K562 (cell line): ENCODE data around the gene GRHPR. TPM values are rescaled to one million over a fixed set of nuclear protein-coding genes. Genes with fewer than 3 reads are reported as not detected.

Experiments used
- BDP1 ChIP-seq: IDR thresholded peaks from 3 replicates; pipeline ENCODE4 v1.6.1; 2011; ENCODE audit not compliant: insufficient read length, insufficient read depth
- CREBBP ChIP-seq: IDR thresholded peaks from one replicate; pipeline ENCODE4 v1.6.1; 2012; ENCODE audit warnings: low read depth, mild to moderate bottlenecking, control low read depth, inconsistent platforms, low read length
- CREM ChIP-seq: IDR thresholded peaks from 2 replicates; pipeline ENCODE4 v1.6.1; 2014; ENCODE audit warnings: antibody characterized with exemption, low read depth
- CTBP1 ChIP-seq: fragments of 450-650 bp; IDR thresholded peaks from 2 replicates; pipeline ENCODE4 v1.6.1; 2016; ENCODE audit warnings: borderline replicate concordance
- ETV5 ChIP-seq: sonication (generic); formaldehyde crosslinking; IDR thresholded peaks from 2 replicates; pipeline ENCODE4 v1.4.0; 2020; ENCODE audit warnings: low read depth, mild to moderate bottlenecking, missing genetic modification reagents
- FOSL1 ChIP-seq: fragments of 200-800 bp; sonication (Bioruptor generic); conservative IDR thresholded peaks from 2 replicates; pipeline ENCODE4 v1.6.1; 2016; ENCODE audit warnings: missing genetic modification characterization, missing compliant biosample characterization
- KAT7 ChIP-seq: sonication (generic); formaldehyde crosslinking; IDR thresholded peaks from 2 replicates; pipeline ENCODE4 v1.8.0; 2022; ENCODE audit warnings: missing genetic modification reagents, mild to moderate bottlenecking, borderline replicate concordance
- MECOM ChIP-seq: fragments of 250-450 bp; sonication (Bioruptor Pico); IDR thresholded peaks from 2 replicates; pipeline ENCODE4 v1.8.0; 2022; ENCODE audit warnings: inconsistent platforms
- PHF21A ChIP-seq: fragments of 450-650 bp; IDR thresholded peaks from 2 replicates; pipeline ENCODE4 v1.6.1; 2017; ENCODE audit warnings: low read depth, borderline replicate concordance
- RBM14 ChIP-seq: fragments of 200-400 bp; formaldehyde crosslinking; IDR thresholded peaks from 2 replicates; pipeline ENCODE4 v1.6.1; 2018; ENCODE audit warnings: low read depth, mild to moderate bottlenecking, low read length, moderate library complexity, borderline replicate concordance; ENCODE audit not compliant: insufficient read depth
- SAFB ChIP-seq: fragments of 200-400 bp; formaldehyde crosslinking; IDR thresholded peaks from 2 replicates; pipeline ENCODE4 v1.6.1; 2017; ENCODE audit warnings: low read depth, low read length, borderline replicate concordance
- SMARCE1 ChIP-seq: fragments of 450-650 bp; IDR thresholded peaks from 2 replicates; pipeline ENCODE4 v1.7.1; 2016; ENCODE audit warnings: mild to moderate bottlenecking
- TAF7 ChIP-seq: fragments of 450-650 bp; IDR thresholded peaks from 2 replicates; pipeline ENCODE4 v1.6.1; 2016; ENCODE audit warnings: missing genetic modification characterization, missing compliant biosample characterization
- ZNF165 ChIP-seq: fragments of 250-450 bp; sonication (Bioruptor Pico); IDR thresholded peaks from 2 replicates; pipeline ENCODE4 v1.4.0; 2020; ENCODE audit warnings: borderline replicate concordance
- ZNF224 ChIP-seq: sonication (generic); formaldehyde crosslinking; IDR thresholded peaks from 2 replicates; pipeline ENCODE4 v1.8.0; 2022; ENCODE audit warnings: mild to moderate bottlenecking, missing genetic modification reagents
- ZNF444 ChIP-seq: fragments of 250-450 bp; sonication (Bioruptor Pico); IDR thresholded peaks from 2 replicates; pipeline ENCODE4 v1.4.0; 2020; ENCODE audit warnings: mild to moderate bottlenecking, moderate library complexity
- ZNF75A ChIP-seq: fragments of 450-650 bp; formaldehyde crosslinking; IDR thresholded peaks from 2 replicates; pipeline ENCODE4 v1.4.0; 2020; ENCODE audit warnings: mild to moderate bottlenecking
- ZNF764 ChIP-seq: fragments of 250-450 bp; sonication (Bioruptor Pico); IDR thresholded peaks from 2 replicates; pipeline ENCODE4 v1.4.0; 2020; ENCODE audit warnings: low read depth, mild to moderate bottlenecking, moderate library complexity
- polyA plus RNA-seq, 8 experiments: library from polyadenylated mRNA; depleted of rRNA in 4 of 8; stranded (reverse) in 5 of 8; unstranded in 3 of 8; fragments of >200 nt; fragmentation: Nextera tagmentation in 2 of 8; fragmentation: Illumina TruSeq in 1 of 8; extraction: Ambion mirVana in 2 of 8; extraction: Trizol in 1 of 8; gene quantifications; 2 replicates each; pipeline versions ENCODE4 v1.2.1 to v1.2.3, GENCODE V29; 2011 to 2014; ENCODE audit warnings: inconsistent platforms in 1 of 8, missing spikeins in 1 of 8
- total RNA-seq, 7 experiments: library from RNA; depleted of rRNA in 6 of 7; stranded (reverse); fragments of >200 nt in 6 of 7; fragmentation: Illumina TruSeq in 2 of 7; extraction: Trizol in 2 of 7; gene quantifications; 2 replicates each; pipeline versions ENCODE4 v1.2.1 to v1.2.3, GENCODE V29; 2011 to 2021; ENCODE audit warnings: low replicate concordance in 1 of 7
- TF ChIP-seq, protein P1 (sequence below): sonication (generic); formaldehyde crosslinking; IDR thresholded peaks from 2 replicates; pipeline ENCODE4 v1.8.0; 2022; ENCODE audit warnings: mild to moderate bottlenecking, missing genetic modification reagents
- TF ChIP-seq, protein P2 (sequence below), 2 experiments: IDR thresholded peaks; 2 replicates each; pipeline ENCODE4 v1.6.1; 2012; ENCODE audit warnings: improper control_type of control experiment in 2 of 2, low read depth in 2 of 2, low read length in 2 of 2, borderline replicate concordance in 1 of 2
- TF ChIP-seq, protein P3 (sequence below): sonication (generic); formaldehyde crosslinking; IDR thresholded peaks from 2 replicates; pipeline ENCODE4 v1.8.0; 2023; ENCODE audit warnings: mild to moderate bottlenecking, missing genetic modification reagents
- TF ChIP-seq, protein P4 (sequence below): fragments of 250-450 bp; sonication (Bioruptor Pico); IDR thresholded peaks from 2 replicates; pipeline ENCODE4 v1.5.0; 2020; ENCODE audit warnings: mild to moderate bottlenecking, borderline replicate concordance

GRHPR gene
- total and polyA plus RNA-seq, 9 of the 15 experiments (the other 6 are each of a cell fraction or from before 2014, with no cell fraction given): 38.9 to 144 (median 120) TPM

DNA sequence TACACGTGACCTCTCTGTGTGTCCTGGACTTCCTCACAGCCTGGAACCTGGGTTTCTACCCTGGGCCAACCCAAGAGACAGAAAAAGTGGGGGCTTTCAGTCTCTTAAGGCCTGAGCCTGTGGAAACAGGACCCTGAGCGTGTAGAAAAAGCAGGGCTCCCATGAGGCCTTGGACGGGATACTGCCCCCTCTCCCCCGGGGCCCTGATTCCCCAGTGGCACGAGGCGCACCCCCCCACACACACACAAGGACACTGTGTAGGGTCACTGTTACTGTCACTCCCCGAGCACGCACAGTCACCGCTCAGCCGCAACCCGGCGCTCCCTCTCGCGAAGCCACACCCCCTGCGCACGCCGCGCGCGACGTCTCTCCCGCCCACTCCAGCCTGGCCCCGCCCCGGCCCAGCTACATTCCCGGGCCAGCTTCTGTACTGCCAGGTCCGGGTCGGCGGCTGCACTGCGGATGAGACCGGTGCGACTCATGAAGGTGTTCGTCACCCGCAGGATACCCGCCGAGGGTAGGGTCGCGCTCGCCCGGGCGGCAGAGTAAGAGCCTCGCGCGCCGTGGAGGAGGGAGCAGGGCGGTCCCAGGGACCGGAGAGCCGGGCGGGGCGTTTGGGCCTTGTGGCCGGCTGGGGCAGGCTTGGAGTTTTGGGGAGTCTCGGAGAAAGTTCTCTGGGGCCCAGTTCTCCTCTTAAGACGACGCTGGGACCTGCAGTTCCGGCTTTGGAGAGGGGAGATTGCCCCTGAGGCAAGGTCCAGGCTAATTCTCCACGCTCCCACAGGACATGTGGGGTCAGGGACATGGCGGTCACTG, at the start of gene GRHPR (continued):
- 0 out of 2 replicates have a peak, but pooled peaks have one; percentile 66 for TF ChIP-seq ZNF75A (CRISPR knock-in tag)
- peak; percentile 89 for TF ChIP-seq KAT7 (CRISPR knock-in tag)
- TF ChIP-seq ZNF165: 0 out of 2 replicates have a peak, but pooled peaks have one; percentile 79
- 0 out of 2 replicates have a peak, but pooled peaks have one; percentile 27 for TF ChIP-seq ZNF764 (CRISPR knock-in tag)
- 0 out of 2 replicates have a peak, but pooled peaks have one; percentile 41 for TF ChIP-seq SMARCE1
- TF ChIP-seq CREM: peak; percentile 88
- TF ChIP-seq, protein P1, sequence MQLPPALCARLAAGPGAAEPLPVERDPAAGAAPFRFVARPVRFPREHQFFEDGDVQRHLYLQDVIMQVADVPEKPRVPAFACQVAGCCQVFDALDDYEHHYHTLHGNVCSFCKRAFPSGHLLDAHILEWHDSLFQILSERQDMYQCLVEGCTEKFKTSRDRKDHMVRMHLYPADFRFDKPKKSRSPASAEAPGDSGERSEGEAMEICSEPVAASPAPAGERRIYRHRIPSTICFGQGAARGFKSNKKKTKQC: peak; percentile 21
- peak; percentile 69; the same call in 1 of the 2 replicates for TF ChIP-seq TAF7 (tag)
- TF ChIP-seq CREBBP: no peak
- TF ChIP-seq, protein P2, sequence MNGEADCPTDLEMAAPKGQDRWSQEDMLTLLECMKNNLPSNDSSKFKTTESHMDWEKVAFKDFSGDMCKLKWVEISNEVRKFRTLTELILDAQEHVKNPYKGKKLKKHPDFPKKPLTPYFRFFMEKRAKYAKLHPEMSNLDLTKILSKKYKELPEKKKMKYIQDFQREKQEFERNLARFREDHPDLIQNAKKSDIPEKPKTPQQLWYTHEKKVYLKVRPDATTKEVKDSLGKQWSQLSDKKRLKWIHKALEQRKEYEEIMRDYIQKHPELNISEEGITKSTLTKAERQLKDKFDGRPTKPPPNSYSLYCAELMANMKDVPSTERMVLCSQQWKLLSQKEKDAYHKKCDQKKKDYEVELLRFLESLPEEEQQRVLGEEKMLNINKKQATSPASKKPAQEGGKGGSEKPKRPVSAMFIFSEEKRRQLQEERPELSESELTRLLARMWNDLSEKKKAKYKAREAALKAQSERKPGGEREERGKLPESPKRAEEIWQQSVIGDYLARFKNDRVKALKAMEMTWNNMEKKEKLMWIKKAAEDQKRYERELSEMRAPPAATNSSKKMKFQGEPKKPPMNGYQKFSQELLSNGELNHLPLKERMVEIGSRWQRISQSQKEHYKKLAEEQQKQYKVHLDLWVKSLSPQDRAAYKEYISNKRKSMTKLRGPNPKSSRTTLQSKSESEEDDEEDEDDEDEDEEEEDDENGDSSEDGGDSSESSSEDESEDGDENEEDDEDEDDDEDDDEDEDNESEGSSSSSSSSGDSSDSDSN (IDR thresholded peaks at IDR 0.05; ENCODE audit: borderline replicate concordance in 1 of 2, low read depth in 2 of 2, low read length in 2 of 2): peak in 1 of 2 experiments; percentile 74; a peak in 2 of 4 replicates
- TF ChIP-seq, protein P3, sequence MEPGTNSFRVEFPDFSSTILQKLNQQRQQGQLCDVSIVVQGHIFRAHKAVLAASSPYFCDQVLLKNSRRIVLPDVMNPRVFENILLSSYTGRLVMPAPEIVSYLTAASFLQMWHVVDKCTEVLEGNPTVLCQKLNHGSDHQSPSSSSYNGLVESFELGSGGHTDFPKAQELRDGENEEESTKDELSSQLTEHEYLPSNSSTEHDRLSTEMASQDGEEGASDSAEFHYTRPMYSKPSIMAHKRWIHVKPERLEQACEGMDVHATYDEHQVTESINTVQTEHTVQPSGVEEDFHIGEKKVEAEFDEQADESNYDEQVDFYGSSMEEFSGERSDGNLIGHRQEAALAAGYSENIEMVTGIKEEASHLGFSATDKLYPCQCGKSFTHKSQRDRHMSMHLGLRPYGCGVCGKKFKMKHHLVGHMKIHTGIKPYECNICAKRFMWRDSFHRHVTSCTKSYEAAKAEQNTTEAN (CRISPR knock-in tag): peak; percentile 83; the same call in 1 of the 2 replicates
- TF ChIP-seq ZNF444 (CRISPR knock-in tag): no peak
- TF ChIP-seq SAFB: peak; percentile 78
- peak; percentile 92 for TF ChIP-seq CTBP1
- 0 out of 2 replicates have a peak, but pooled peaks have one; percentile 28 for TF ChIP-seq ETV5 (CRISPR knock-in tag)
- TF ChIP-seq ZNF224 (CRISPR knock-in tag): 0 out of 2 replicates have a peak, but pooled peaks have one; percentile 22
- TF ChIP-seq RBM14: no peak
- TF ChIP-seq MECOM (CRISPR knock-in tag): no peak
- TF ChIP-seq FOSL1 (tag): peak; percentile 65
- TF ChIP-seq PHF21A: no peak
- no peak for TF ChIP-seq BDP1
- TF ChIP-seq, protein P4, sequence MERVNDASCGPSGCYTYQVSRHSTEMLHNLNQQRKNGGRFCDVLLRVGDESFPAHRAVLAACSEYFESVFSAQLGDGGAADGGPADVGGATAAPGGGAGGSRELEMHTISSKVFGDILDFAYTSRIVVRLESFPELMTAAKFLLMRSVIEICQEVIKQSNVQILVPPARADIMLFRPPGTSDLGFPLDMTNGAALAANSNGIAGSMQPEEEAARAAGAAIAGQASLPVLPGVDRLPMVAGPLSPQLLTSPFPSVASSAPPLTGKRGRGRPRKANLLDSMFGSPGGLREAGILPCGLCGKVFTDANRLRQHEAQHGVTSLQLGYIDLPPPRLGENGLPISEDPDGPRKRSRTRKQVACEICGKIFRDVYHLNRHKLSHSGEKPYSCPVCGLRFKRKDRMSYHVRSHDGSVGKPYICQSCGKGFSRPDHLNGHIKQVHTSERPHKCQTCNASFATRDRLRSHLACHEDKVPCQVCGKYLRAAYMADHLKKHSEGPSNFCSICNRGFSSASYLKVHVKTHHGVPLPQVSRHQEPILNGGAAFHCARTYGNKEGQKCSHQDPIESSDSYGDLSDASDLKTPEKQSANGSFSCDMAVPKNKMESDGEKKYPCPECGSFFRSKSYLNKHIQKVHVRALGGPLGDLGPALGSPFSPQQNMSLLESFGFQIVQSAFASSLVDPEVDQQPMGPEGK (CRISPR knock-in tag): no peak
